Spleen (tissue), 11 donors: ENCODE measurements around the gene KIAA0825. TPM values are rescaled to one million over a fixed set of nuclear protein-coding genes. Genes with fewer than 3 reads are reported as not detected.

Experiments
- DNase-seq: peaks from one replicate; pipeline ENCODE4 v3.0.0-alpha.2; 2020
- H3K27ac ChIP-seq, 8 donors: fragments of 200-600 bp; sonication (generic) in 7 of 8; 1 replicate in 4 of 8; 2 replicates in 4 of 8; pipeline versions ENCODE4 v1.5.0 to v1.8.0; 2016 to 2021; ENCODE audit warnings: inconsistent platforms in 4 of 8, mild to moderate bottlenecking in 4 of 8, moderate library complexity in 1 of 8
- H3K27me3 ChIP-seq, 7 donors: fragments of 200-600 bp; sonication (generic) in 6 of 7; replicated peaks in 1 of 7; 1 replicate in 4 of 7; 2 replicates in 3 of 7; pipeline versions ENCODE4 v1.5.0 to v1.8.0; 2016 to 2021; ENCODE audit warnings: inconsistent platforms in 3 of 7, mild to moderate bottlenecking in 1 of 7
- H3K36me3 ChIP-seq, 6 donors: fragments of 200-600 bp; sonication (generic) in 5 of 6; 1 replicate in 4 of 6; 2 replicates in 2 of 6; pipeline versions ENCODE4 v1.5.0 to v1.8.0; 2016 to 2021; ENCODE audit warnings: inconsistent platforms in 2 of 6
- H3K4me1 ChIP-seq, 6 donors: fragments of 200-600 bp; sonication (generic) in 5 of 6; 1 replicate in 3 of 6; 2 replicates in 3 of 6; pipeline versions ENCODE4 v1.5.0 to v1.8.0; 2016 to 2021; ENCODE audit warnings: inconsistent platforms in 3 of 6
- H3K4me3 ChIP-seq, 8 donors: fragments of 200-600 bp; sonication (generic) in 7 of 8; 1 replicate in 4 of 8; 2 replicates in 4 of 8; pipeline versions ENCODE4 v1.5.0 to v1.8.0; 2016 to 2021; ENCODE audit warnings: inconsistent platforms in 4 of 8, mild to moderate bottlenecking in 4 of 8, moderate library complexity in 2 of 8
- H3K9me3 ChIP-seq, 8 donors: fragments of 200-600 bp; sonication (generic) in 7 of 8; 1 replicate in 4 of 8; 2 replicates in 4 of 8; pipeline versions ENCODE4 v1.5.0 to v1.8.0; 2016 to 2021; ENCODE audit warnings: inconsistent platforms in 4 of 8
- CTCF ChIP-seq, 11 experiments: fragments of 200-600 bp in 7 of 11; fragments of 450-650 bp in 4 of 11; sonication (generic) in 4 of 11; IDR thresholded peaks in 8 of 11; conservative IDR thresholded peaks in 3 of 11; 1 replicate in 7 of 11; 2 replicates in 4 of 11; pipeline versions ENCODE4 v1.4.0 to v1.8.0; 2016 to 2021; ENCODE audit warnings: antibody characterized with exemption in 11 of 11, inconsistent platforms in 4 of 11, mild to moderate bottlenecking in 1 of 11
- POLR2A ChIP-seq, 3 donors: fragments of 450-650 bp; IDR thresholded peaks; one replicate each; pipeline ENCODE4 v1.5.1; 2017; ENCODE audit warnings: antibody characterized with exemption in 3 of 3, mild to moderate bottlenecking in 1 of 3
- POLR2AphosphoS5 ChIP-seq, 3 donors: sonication (generic); formaldehyde crosslinking; IDR thresholded peaks; one replicate each; pipeline ENCODE4 v1.5.1; 2017; ENCODE audit warnings: antibody characterized with exemption in 3 of 3
- WGBS, 5 donors: extraction: QIAGEN DNeasy Blood & Tissue Kit in 3 of 5; methylation state at CpG; one replicate each; pipeline versions ENCODE4 v1.1.5 to v1.1.7; 2013 to 2018; 5-methylcytosine and 5-hydroxymethylcytosine counted together
- intact Hi-C: fragments of 100-400 bp; cut with DNase I; formaldehyde crosslinking; loops from one replicate; pipeline ENCODE4 v1.15.0; 2023; ENCODE audit warnings: low total_unique reads
- polyA plus RNA-seq, 3 donors: library from polyadenylated mRNA; stranded (reverse); fragments of 200-250 nt; gene quantifications; one replicate each; pipeline ENCODE4 v1.2.1, GENCODE V29; 2013
- total RNA-seq, 7 donors: library from RNA; depleted of rRNA in 3 of 7; stranded (reverse); fragments of >200 nt in 3 of 7; fragmentation: NEBNext Ultra II Directional in 4 of 7; extraction: Animal tissue kit (Norgen Biotek cat#: 25700) in 4 of 7; gene quantifications; one replicate each; pipeline versions ENCODE4 v1.1.0 to v1.2.1, GENCODE V29; 2016 to 2021
- donor health status: healthy with polysubstance abuse.
- donor health status: DM: no; HTN: no; CAD: no; lungs with moderate emphysema.
- donor health status: DM: no; HTN: no; CAD: no.
- donor health status: Bipolar disorder and iron deficiency.
- donor health status: healthy.
- donor health status: DM: no; HTN: no; CAD: no.
- donor health status: DM: yes; HTN: yes; CAD: no.

The KIAA0825 gene
- total and polyA plus RNA-seq, 10 donors = 0.20 to 13.5 (median 6.0) TPM

GRCh38 chr5:94337617-94338016 lies 280.8 kb downstream of the KIAA0825 start:
- intact Hi-C loops = no loop called here
- no peak for TF ChIP-seq CTCF (IDR thresholded peaks at IDR 0.05 in 8 of 11, conservative IDR thresholded peaks at IDR 0.05 in 3 of 11)
- no peaks in the 10 kb centered on the region for H3K27me3 ChIP-seq
- DNase-seq = no peak
- no peaks in the 10 kb centered on the region for H3K36me3 ChIP-seq
- 88 to 100% (median 95%) methylated on average over 1 of the region's 1 CpG for WGBS, 5 donors
- no peaks in the 10 kb centered on the region for H3K4me1 ChIP-seq
- H3K27ac ChIP-seq = no peak overlapping the region
- H3K4me3 ChIP-seq = no peak overlapping the region
- peaks cover 0 to 4% (median 0%) of the 10 kb centered on the region in 8 donors for H3K9me3 ChIP-seq

- Histone ChIP-seq H3K4me1 (no peaks in the 10 kb centered on the region), H3K27me3 (no peaks in the 10 kb centered on the region), H3K9me3 (peaks cover 0 to 4% (median 0%) of the 10 kb centered on the region in 8 donors), H3K36me3 (no peaks in the 10 kb centered on the region), H3K4me3 (no peak overlapping the region), H3K27ac (no peak overlapping the region)
- TF ChIP-seq POLR2AphosphoS5 (IDR thresholded peaks at IDR 0.05) = no peak
- TF ChIP-seq CTCF (IDR thresholded peaks at IDR 0.05 in 8 of 11, conservative IDR thresholded peaks at IDR 0.05 in 3 of 11) = no peak
- TF ChIP-seq POLR2A (IDR thresholded peaks at IDR 0.05) = no peak
- DNase-seq = no peak
- 91 to 97% (median 96%) methylated on average over 2 of the region's 2 CpGs for WGBS, 5 donors
- intact Hi-C loops = no loop called here
These were observed 282.5 kb downstream of the KIAA0825 start for GRCh38 chr5:94335936-94336335.

GRCh38 chr5:94329115-94329514 lies 289.3 kb downstream of the KIAA0825 start:
- no peaks in the 10 kb centered on the region for H3K27me3 ChIP-seq
- no peak overlapping the region for H3K4me3 ChIP-seq
- H3K4me1 ChIP-seq = no peaks in the 10 kb centered on the region
- no peaks in the 10 kb centered on the region for H3K36me3 ChIP-seq
- no peak overlapping the region for H3K27ac ChIP-seq
- DNase-seq = no peak
- no peak for TF ChIP-seq POLR2A (IDR thresholded peaks at IDR 0.05)
- TF ChIP-seq CTCF (IDR thresholded peaks at IDR 0.05 in 8 of 11, conservative IDR thresholded peaks at IDR 0.05 in 3 of 11) = no peak
- TF ChIP-seq POLR2AphosphoS5 (IDR thresholded peaks at IDR 0.05) = no peak
- 78 to 95% (median 85%) methylated on average over 1 of the region's 1 CpG for WGBS, 5 donors
- peaks cover 9 to 30% (median 24%) of the 10 kb centered on the region in 8 donors for H3K9me3 ChIP-seq
- intact Hi-C loops = no loop called here

GRCh38 chr5:94326586-94326985 lies 291.8 kb downstream of the KIAA0825 start:
- no peak overlapping the region for H3K27ac ChIP-seq
- intact Hi-C loops = no loop called here
- H3K27me3 ChIP-seq = no peaks in the 10 kb centered on the region
- H3K9me3 ChIP-seq = peaks cover 9 to 30% (median 24%) of the 10 kb centered on the region in 8 donors
- H3K4me1 ChIP-seq = no peaks in the 10 kb centered on the region
- H3K4me3 ChIP-seq = no peak overlapping the region
- H3K36me3 ChIP-seq = no peaks in the 10 kb centered on the region
- 94 to 99% (median 97%) methylated on average over 5 of the region's 5 CpGs for WGBS, 5 donors
- TF ChIP-seq POLR2A (IDR thresholded peaks at IDR 0.05) = no peak
- no peak for TF ChIP-seq CTCF (IDR thresholded peaks at IDR 0.05 in 8 of 11, conservative IDR thresholded peaks at IDR 0.05 in 3 of 11)
- TF ChIP-seq POLR2AphosphoS5 (IDR thresholded peaks at IDR 0.05) = no peak
- no peak for DNase-seq
